Stimulated activated CD4-positive, alpha-beta T cell treated with anti-CD3 and anti-CD28 coated beads, Interleukin-1b, Interleukin-23, amount 100 ng/mL, for 24 hours (primary cell): Measurements from ENCODE around the gene JTB.
"Not testable (repeated sequence)": the region's sequence is repeated elsewhere in the genome, so short reads cannot be mapped to it uniquely, and the experiment has no call there.

ENCODE experiments used
- DNase-seq, 4 experiments: peaks; one replicate each; pipeline ENCODE4 v3.0.0-alpha.2; 2020; ENCODE audit warnings: low read depth in 4 of 4, low spot score in 1 of 4

JTB gene

DNA sequence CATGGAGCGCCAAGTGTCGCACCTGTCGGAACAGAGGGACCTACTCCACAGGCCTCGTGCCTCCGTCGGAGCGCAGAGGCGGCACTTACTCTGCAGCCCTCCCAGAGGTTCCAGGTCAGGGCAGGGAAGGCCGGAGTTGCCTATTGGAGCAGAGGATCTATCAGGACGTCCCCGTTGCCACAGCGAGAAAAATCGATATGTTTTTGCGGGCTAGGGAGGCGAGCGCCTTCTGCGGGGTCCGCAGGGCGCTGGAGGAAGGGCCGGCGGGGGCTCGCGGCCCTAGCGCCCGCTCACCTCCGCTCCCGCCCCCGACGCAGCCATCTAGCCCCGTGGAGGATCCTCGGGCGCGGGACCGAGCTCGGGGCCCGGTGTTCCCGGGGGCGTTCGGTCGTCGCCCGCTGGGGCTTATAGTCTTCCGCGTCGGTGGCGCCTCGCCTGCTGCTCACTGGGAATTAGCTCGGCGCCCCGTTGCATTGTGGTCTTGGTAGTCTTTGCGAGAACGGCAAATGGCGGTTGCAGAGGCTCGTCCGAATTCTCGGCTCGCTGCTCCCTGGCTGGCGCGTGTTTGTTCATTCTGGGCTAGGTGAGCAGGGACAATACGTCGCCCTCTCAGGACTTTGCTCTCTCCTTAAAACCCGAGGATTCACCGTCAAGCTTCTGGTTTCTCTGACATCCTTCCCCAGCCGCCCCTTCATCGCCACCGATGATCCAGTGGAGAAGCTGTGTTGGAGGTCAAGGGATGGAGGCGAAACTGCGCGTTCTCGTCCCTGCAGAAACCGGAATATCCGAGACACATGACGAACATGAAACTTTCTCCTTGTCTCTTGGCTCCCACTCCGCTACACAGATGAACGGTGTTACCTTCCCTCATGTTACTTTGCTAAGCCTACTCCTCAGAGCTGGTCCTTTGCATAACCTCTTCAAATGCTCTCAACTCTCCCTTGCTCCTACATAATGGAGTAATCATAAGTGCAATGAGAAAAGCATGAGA is at the start of gene JTB:
JTB (minus strand) TSS at position 425 of the 991 bp plus-strand sequence; CDS start at position 3, 422 bp downstream.
- peak; percentile 69 to 85 (median 77) for DNase-seq

DNA sequence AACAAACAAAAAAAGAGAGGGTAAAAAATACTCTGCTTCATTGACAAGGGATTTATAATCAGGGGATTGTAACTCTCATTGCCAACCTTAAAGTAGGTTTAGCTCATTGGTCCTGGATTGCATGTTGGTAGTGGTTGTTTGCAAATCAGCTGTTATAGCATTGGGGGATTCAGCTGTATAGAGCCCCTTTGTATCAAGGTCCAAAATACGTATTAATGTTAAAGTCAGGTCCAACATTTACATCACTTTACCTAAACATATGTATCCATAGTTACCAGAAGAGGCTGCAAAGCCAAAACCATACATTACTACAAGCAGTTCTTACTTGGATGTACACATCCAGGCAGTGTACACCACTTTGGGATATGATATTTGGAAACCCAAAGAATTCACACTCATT is 42.5 kb upstream of the JTB start:
- no peak for DNase-seq

DNA sequence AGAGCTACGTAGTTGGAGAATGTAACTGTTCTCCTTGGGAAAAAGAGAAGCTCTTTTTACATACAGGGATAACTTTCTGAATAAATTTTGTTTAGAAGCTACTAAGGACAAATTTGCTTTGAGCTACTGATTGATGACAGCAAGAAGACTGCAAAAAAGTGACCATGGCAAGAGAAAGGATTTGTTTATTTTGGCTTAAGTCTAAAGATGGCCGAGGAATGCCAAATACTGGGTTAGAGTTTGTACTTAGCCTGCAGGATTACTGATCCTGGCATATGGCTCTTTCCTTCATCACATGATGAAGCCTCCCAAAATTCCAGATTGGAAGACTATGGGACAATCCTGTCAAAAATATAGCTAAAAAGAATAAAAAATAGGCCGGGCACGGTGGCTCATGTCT is 41.8 kb upstream of the JTB start:
- no peak for DNase-seq

DNA sequence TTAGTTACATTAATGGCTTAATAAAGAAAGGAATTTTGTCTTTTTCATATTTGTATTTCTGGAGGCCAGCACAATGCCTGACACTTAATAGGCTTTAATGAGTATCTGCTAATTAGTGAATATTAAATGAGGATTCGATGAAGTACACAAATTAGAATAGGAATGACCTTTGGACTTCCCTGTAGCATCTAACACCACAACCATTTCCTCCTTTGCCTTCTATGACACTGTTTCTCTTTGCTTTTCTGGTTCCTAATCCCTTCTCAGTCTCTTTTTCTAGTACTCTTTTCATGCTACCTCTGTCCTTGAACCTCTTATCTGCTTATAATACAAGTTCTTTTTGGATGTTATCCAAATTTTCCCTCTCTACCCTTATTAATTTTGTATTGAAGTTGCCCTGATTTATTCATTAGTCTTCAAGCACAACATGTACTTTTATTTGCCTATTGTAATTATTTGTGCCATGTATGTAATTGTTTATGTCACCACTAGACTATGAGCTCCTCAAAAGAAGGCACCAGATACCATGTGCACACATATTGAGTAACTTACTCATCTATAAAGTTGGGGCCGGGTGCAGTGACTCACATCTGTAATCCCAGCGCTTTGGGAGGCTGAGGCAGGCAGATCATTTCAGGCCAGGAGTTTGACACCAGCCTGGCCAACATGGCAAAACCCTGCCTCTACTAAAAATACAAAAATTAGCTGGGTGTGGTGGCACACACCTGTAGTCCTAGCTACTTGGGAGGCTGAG is 36.9 kb upstream of the JTB start:
- no peak for DNase-seq

DNA sequence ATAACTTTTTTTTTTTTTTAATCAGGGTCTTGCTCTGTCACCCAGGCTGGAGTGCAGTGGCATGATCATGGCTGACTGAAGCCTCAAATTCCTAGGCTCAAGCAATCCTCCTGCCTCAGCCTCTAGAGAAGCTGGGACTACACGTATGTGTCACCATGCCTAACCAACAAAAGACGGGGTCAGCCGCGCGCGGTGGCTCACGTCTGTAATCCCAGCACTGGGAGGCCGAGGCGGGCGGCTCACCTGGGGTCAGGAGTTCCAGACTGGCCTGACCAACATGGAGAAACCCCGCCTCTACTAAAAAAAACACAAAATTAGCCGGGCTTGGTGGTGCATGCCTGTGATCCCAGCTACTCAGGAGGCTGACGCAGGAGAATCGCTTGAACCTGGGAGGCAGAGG is 35.1 kb upstream of the JTB start:
- not testable (repeated sequence) for DNase-seq

DNA sequence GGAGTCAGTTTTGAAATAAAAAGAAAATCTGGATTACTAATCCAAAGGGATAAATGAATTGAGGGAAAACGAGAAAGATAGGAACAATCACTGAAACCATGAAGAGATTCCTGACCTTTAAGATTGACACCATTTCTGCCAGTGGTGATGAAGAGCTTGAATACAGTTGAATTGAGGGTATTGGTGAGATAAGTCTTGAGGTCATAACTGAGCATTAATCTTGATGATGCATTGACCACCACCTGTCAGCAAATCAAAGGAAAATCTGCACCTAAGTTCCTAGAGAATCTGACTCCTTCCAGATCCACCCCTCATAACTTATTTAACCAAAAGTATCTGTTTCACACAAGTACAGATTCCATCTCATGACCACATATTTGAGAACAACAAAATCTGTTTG is 34.7 kb upstream of the JTB start:
- DNase-seq = no peak

DNA sequence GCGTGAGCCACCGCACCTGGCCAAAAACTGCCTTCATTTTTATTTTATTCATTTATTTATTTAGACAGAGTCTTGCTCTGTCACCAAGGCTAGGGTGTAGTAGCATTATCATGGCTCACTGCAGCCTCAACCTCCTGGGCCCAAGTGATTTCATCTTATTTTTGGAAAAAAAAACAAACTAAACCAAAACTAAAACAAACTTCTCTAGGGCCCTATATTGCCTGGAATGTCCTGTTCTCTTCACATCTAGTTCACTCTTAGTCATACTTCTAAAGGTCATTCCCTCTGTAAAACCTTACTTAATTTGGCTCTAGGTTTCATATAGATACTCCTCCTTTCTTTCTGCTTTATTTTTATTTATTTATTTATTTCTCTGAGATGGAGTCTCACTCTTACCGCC is 28.7 kb upstream of the JTB start:
- no peak for DNase-seq

DNA sequence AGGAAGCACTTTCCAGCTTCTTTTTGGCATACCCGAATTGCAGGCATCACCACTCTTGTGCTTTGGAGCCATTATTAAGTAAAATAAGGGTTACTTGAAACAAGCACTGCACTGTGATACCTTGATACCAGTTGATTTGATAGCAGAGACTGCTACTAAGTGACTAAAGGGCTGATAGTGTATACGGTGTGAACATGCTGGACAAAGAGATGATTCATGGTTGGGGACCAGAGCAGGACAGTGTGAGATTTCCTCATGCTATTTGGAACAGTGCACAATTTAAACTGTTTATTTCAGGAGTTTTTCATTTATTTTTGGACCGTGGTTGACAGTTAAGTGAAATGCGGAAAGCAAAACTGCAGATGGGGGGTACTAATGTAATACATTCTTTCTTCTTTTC is 22.9 kb upstream of the JTB start:
- DNase-seq = no peak

DNA sequence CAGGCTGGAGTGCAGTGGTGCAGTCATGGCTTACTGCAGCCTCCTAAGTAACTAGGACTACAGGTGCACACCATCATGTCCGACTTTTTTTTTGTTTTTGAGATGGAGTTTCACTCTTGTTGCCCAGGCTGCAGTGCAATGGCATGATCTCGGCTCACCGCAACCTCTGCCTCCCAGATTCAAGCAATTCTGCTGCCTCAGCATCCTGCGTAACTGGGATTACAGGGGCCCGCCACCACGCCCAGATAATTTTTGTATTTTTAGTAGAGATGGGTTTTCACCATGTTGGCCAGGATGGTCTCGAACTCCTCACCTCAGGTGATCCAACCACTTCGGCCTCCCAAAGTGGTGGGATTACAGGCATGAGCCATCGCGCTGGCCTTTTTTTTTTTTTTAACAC is 19.4 kb upstream of the JTB start:
- DNase-seq = not testable (repeated sequence)

DNA sequence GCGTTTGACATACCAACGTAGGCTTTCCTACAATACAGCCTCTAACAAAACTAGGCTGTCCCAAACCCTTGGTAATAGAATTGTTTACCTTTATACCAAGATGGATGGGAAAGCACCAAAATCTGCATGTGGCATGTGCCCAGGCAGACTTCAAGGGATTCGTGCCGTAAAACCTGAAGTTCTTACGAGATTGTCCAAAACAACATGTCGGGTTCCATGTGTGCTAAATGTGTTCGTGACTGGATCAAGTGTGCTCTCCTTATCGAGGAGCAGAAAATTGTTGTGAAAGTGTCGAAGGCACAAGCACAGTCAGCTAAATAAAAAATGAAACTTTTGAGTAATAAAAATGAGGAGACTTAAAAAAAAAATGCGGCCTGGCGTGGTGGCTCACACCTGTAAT is 18.2 kb upstream of the JTB start:
- no peak for DNase-seq

DNA sequence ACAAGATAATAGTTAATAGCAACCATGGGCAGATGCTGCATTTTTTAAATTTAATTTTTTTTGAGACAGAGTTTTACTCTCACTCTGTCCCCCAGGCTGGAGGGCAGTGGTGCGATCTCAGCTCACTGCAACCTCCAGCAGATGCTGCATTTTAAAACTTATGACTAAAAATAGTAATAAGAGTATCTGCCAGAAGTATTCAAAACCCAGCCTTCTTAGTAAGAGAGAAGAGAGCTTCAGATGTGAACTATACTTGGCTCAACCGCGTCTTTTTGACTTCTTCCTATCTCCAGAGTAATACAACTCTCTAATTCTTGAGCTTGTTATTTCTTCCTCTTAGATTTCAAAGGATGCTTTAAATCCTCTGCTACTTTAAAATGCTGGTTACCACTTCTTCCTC is 17.7 kb upstream of the JTB start:
- no peak for DNase-seq

DNA sequence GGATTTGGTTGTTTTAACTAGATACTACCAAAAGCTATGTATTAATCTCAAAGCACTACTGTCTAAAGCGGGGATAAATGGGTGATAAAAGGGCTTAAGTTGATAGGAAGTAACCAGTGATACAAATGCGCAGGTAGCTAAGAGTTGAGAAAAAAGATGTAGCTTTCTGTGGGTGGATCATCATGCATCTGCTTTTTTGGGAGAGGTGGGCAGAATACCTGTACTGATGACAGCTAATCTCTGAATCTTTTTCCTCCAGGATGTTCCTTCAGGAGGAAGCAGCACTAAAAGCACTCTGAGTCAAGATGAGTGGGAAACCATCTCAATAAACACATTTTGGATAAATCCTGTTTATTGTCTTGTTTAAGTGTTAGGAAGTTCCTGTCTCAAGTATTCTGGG is 14.3 kb upstream of the JTB start:
- DNase-seq = no peak

DNA sequence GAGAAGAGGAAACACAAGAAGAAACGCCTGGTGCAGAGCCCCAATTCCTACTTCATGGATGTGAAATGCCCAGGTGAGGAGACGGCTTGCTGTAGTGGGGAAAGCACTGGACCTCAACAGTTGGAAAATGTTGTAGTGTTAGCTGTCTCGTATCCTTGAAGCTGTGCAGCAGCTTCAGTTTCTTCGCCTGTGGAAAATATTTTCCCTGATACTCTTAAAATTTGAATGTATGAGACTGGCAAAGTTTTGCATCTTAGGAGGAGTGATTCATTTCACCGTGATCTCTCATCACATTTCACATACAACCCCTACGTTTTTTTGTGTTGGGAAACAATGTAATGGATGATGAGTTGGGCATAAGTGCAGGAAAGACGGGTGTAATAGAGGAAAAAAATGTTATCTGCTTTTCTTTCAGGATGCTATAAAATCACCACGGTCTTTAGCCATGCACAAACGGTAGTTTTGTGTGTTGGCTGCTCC is 13.7 kb upstream of the JTB start:
- DNase-seq = no peak

DNA sequence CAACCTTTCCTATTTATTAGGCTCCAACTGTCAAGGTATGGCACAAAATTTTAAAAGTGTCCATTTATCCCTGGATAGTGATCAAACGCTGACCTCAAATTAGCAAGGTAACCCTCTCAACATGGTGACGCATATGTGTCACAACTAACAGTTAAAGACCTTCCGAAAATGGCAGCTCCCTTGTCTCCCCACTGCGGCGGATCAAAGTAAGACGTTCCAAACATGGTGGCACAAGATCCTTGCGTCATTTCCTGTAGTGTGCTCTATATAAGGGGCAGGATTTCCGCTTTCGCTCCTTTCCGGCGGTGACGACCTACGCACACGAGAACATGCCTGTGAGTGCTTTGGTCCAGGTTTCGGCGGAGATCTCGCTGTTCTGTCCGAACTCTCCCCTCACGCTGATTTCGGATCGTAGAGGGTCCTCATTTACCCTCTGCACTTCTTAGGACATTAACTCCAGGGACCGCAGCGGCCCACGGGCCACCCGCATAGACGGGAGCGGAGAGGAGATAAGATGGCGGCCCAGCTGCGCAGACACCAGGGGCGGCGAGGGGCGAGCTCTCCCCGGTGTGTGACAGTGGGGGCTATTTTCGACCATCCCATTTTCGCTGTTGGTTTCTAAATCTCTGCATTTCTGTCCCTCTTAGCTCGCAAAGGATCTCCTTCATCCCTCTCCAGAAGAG is 13.1 kb upstream of the JTB start, which contains the start of gene RPS27:
RPS27 (plus strand) TSS at position 295 of the 683 bp plus-strand sequence; CDS start at position 330, 35 bp downstream.
- DNase-seq = peak; percentile 69 to 77 (median 70)

DNA sequence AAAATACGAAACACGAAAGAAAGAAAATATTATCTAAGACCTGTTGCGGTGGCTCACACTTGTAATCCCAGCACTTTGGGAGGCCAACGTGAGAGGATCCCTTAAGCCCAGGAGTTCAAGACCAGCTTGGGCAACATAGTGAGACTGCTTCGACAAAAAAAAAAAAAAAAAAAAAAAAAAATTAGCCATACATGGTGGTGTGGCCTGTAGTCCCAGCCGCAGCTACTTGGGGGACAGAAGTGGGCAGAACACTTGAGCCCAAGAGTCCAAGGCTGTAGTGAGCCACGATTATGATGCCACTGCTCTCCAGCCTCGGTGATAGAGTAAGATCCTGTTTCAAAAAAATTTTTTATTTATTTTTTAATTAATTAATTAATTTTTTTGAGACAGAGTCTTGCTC is 10.1 kb upstream of the JTB start:
- no peak for DNase-seq

DNA sequence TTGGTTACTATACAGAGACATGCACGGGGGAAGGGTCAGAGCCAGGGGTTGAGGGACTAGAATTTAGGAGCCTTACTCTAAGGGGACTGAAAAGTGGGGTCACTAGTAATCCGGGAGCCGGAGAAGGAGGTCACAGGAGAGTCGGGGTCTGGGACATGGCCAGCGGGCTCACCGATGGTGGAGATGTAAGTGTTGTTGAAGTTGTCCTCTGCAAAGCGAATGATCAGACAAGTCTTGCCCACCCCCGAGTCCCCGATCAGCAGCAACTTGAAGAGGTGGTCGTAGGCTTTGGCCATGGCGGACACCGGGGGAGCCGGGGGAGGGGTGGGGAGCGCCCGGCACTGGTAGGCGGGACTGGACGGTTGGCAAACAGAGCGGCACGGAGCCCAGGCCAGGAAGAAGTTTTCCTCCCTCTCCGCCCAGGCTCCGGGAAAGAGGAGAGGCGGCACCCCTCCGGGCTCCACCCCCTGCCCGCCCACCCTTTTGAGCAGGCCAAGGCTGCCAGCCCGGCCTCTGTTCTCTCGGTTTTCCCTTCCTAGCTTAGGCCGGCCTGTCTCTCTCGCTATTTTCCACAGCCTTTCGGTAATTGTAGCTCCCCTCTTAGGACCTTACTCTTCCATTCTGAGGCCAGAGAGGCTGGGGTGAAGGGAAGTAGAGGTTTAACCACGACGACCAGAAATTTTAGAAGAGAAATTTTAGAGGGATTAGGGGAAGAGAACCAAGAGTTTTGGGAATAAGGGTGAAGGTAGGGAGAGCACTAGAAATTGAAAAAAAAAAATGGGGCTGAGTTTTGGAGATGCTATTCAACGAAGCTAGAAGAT is 8.7 kb upstream of the JTB start, which contains the start of gene RAB13:
RAB13 (minus strand) TSS at position 399 of the 821 bp plus-strand sequence; CDS start at position 296, 103 bp downstream.
- DNase-seq = no peak

DNA sequence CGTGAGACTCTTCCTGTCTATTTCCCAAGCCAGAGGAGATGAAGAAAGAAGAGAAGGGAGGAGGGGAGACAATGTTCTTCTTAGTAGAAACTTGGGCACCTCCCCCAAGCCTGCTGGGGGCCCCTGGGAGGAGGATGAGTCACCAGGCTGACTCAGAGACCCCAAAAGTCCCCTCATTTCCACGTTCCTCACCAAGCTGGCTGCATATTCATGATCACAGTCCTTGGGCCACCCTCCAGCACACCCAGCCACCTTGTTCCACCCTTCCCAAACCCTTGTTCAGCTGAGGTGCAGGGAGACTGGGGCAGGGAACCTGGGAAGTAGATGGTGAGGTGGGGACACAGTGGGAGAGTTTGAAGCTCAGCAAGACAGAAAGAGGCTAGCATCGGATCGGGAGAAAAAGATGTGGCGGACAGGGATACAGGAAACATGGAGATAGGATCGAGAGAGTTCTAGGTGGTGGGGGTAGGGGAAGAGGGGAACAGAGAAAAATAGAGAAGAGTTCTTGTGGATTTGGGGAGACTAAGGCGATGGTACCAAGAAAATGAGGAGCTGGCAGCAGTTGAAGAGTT is 8.0 kb upstream of the JTB start:
- peak in 2 of 4 experiments; percentile 47 to 59 for DNase-seq

DNA sequence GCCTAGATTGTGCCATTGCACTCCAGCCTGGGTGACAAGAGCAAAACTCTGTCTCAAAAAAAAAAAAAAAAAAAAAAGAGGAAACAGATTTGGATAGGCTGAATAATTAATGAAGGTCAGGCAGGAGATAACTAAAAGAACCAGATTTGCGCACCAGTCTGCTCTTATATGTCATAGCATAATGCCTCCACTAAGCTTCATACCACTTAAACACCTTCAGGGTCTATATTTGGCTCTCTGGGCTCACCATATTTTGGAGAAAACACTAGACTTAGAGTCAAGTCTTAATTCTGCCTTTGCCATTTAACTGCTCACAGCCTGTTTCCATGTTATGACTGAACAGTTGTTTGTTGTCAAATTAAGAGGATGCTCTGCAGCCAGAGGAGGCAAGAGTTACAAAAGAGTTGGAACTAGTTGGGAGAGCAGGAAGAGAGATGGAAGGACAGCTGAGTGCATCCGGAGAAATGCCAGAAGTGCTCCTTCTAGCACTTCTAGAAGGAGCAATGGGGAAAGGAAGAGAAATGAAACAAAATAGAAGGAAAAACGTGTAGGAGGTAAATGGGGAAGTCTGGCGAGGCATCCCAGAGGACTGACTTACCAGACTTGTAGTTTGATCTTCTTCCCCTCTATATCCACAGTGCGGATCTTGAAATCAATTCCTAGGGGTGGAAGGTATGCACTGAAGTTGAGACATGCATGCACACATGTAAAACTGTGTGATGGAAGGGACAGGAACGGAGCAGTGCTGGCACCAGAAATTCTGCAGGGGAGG is 6.8 kb upstream of the JTB start:
- no peak for DNase-seq

DNA sequence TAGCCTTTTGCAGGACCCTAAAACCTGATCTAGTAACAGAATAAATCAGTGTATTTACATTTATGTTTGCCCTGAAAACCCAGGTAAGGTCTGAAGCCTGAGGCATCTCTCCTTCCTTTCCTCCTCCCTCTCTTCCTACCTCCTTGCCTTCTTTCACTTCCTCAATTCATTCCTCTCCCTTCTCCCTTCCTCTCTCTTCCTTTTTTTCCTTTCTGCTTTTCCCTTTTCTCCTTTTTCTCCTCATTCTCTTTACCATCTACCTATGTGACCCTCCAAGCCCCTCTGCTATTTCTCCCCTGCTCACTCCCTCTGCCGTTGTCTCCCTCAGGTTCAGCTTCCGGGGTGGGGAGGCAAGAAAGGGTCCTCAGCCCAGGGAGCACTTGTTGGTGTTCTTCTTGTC is 4.3 kb upstream of the JTB start:
- DNase-seq = not testable (repeated sequence)
